HL-60/S4 treated with phorbol 12-myristate 13-acetate at 8.2 ng/mL for 4 days and 3 days (cell line): Measurements from ENCODE around the gene MZT1.

Source experiments
- in situ Hi-C: fragments of 300-500 bp; cut with MboI; formaldehyde crosslinking; loops from 2 replicates; pipeline ENCODE4 v1.15.0; 2022; ENCODE audit warnings: low sequenced_read_pairs

MZT1 gene

DNA sequence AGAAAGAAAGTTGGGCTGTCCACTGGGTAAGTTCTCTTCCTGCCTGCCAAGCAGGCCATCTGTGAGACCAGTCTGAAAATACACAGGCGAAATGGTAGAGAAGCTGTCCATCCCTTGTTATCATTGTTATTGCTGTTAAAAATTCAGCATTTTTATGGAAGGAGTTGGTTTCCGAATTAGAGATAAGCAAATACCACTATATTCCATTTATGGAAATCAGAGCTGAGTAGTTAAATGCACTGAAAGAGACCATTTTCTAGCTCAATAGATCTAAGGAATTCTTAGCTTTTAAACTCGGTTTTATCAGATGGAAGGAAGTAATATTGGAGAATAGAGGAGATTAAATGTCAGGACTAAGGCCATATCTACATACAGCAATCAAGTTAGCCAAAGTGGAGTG is 40.7 kb downstream of the MZT1 start:
- in situ Hi-C loops, result no loop called here

DNA sequence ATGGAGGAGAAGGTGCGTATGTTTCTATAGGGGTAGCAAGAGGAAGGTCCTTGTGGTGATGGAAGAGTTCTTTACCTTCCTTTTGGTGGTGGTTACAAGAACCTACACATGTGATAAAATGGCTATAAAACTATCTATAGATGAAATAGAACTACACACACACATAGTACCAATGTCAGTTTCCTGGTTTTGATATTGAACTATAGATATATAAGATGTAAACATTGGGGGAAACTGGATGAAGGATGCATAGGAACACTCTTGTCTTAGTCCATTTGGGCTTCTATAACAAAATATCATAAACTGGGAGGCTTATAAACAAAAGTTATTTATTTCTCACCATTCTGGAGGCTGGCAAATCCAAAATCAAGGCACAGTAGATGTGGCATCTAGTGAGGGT is 47.1 kb downstream of the MZT1 start:
- in situ Hi-C loops, result no loop called here

GRCh38 chr13:72678312-72678711 is 49.1 kb downstream of the MZT1 start:
- in situ Hi-C loops, result no loop called here

DNA sequence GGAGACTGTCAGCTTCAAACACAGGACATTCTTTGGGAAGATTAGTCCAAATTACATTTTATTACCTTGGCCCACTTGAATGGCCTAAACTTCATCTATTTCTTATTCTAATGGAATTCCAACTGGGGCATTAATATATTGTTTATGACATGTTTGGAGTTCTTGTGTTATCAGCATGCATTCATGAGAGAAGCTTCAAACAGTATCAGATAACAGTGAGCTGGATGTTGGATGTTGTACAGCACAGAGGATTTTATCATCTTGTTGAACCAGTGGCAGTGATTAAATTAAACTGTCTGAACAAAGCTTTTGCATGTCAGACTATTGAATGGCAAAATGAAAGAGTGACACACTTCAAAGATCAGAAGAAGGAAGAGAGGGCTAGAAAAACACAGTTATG is 50.0 kb downstream of the MZT1 start:
- in situ Hi-C loops, result no loop called here

GRCh38 chr13:72666391-72666790 is 61.0 kb downstream of the MZT1 start:
- in situ Hi-C loops, result no loop called here

- in situ Hi-C loops, result no loop called here
Measured at GRCh38 chr13:72662548-72662947, 64.9 kb downstream of the MZT1 start.
